Upper lobe of left lung (tissue), 6 donors: ENCODE results near the gene HSPB8. TPM values are rescaled to one million over a fixed set of nuclear protein-coding genes. Genes with fewer than 3 reads are reported as not detected.

Experiments used
- ATAC-seq, 2 donors: fragments of 200-7000 bp; cut with Tn5 transposase; one replicate each; pipeline ENCODE4 v1.9.1; 2022; ENCODE audit warnings: mild to moderate bottlenecking in 2 of 2, moderate library complexity in 2 of 2; ENCODE audit not compliant: low FRiP score in 2 of 2
- DNase-seq, 2 donors: peaks; one replicate each; pipeline ENCODE4 v3.0.0-alpha.2; 2019 to 2020
- H3K27ac ChIP-seq, 4 donors: fragments of 200-600 bp; sonication (generic); one replicate each; pipeline ENCODE4 v1.5.1; 2016 to 2019
- H3K27me3 ChIP-seq, 4 donors: fragments of 200-600 bp; sonication (generic); one replicate each; pipeline ENCODE4 v1.5.1; 2017 to 2019
- H3K36me3 ChIP-seq, 4 donors: fragments of 200-600 bp; sonication (generic); one replicate each; pipeline ENCODE4 v1.5.1; 2016 to 2019
- H3K4me1 ChIP-seq, 4 donors: fragments of 200-600 bp; sonication (generic); one replicate each; pipeline ENCODE4 v1.5.1; 2018 to 2019
- H3K4me3 ChIP-seq, 4 donors: fragments of 200-600 bp; sonication (generic); one replicate each; pipeline ENCODE4 v1.5.1; 2017 to 2019; ENCODE audit warnings: mild to moderate bottlenecking in 2 of 4, moderate library complexity in 1 of 4
- H3K9me3 ChIP-seq, 4 donors: fragments of 200-600 bp; sonication (generic); one replicate each; pipeline ENCODE4 v1.5.1; 2018 to 2019
- CTCF ChIP-seq, 6 experiments: fragments of 450-650 bp in 4 of 6; fragments of 200-600 bp in 2 of 6; sonication (generic) in 2 of 6; IDR thresholded peaks; one replicate each; pipeline ENCODE4 v1.5.1; 2016 to 2019; ENCODE audit warnings: antibody characterized with exemption in 6 of 6
- EP300 ChIP-seq, 4 donors: sonication (generic); formaldehyde crosslinking; IDR thresholded peaks; one replicate each; pipeline ENCODE4 v1.5.1; 2017; ENCODE audit warnings: antibody characterized with exemption in 4 of 4, control low read depth in 2 of 4
- POLR2A ChIP-seq, 4 donors: fragments of 450-650 bp; IDR thresholded peaks; one replicate each; pipeline ENCODE4 v1.5.1; 2016 to 2017; ENCODE audit warnings: antibody characterized with exemption in 4 of 4, mild to moderate bottlenecking in 2 of 4
- POLR2AphosphoS5 ChIP-seq, 2 donors: sonication (generic); formaldehyde crosslinking; IDR thresholded peaks; one replicate each; pipeline ENCODE4 v1.5.1; 2017; ENCODE audit warnings: antibody characterized with exemption in 2 of 2
- WGBS, 2 donors: methylation state at CpG; one replicate each; pipeline ENCODE4 v1.1.5; 2017 to 2018; 5-methylcytosine and 5-hydroxymethylcytosine counted together
- total RNA-seq, 6 donors: library from RNA; depleted of rRNA in 4 of 6; stranded (reverse); fragments of >200 nt in 4 of 6; gene quantifications; one replicate each; pipeline versions ENCODE4 v1.1.0 to v1.2.1, GENCODE V29; 2016 to 2021
- donor health status: DM: no; HTN: no; CAD: no; lungs with moderate emphysema.
- donor health status: DM: no; HTN: yes; CAD: no; lungs with severe emphysema.

The HSPB8 gene
- total RNA-seq, 6 donors from 2014 or later, result 15.7 to 59.9 (median 39.8) TPM

GRCh38 chr12:119176267-119177055 lies 2.3 kb upstream of the HSPB8 start:
- no peaks in the 10 kb centered on the region for H3K36me3 ChIP-seq
- H3K27ac ChIP-seq, result peak overlapping the region; percentile 42 to 93 (median 60)
- no peaks in the 10 kb centered on the region for H3K9me3 ChIP-seq
- no peaks in the 10 kb centered on the region for H3K27me3 ChIP-seq
- TF ChIP-seq CTCF (IDR thresholded peaks at IDR 0.05), result no peak
- peak; percentile 37 to 82 for TF ChIP-seq POLR2AphosphoS5 (IDR thresholded peaks at IDR 0.05)
- peak in 1 of 4 donors; percentile 29 for TF ChIP-seq POLR2A (IDR thresholded peaks at IDR 0.05)
- peak in 1 of 4 donors; percentile 51 for TF ChIP-seq EP300 (IDR thresholded peaks at IDR 0.05)
- WGBS, 2 donors, result 39 to 42% methylated on average over 17 to 21 of the region's 21 CpGs
- peak; percentile 68 to 76 for ATAC-seq
- peak overlapping the region in 3 of 4 donors; percentile 7 to 38 (median 30) for H3K4me3 ChIP-seq
- peaks cover 8 to 13% (median 12%) of the 10 kb centered on the region in 4 donors for H3K4me1 ChIP-seq
- DNase-seq, result peak; percentile 43 to 92

GRCh38 chr12:119177056-119177325 lies 1.7 kb upstream of the HSPB8 start:
- DNase-seq (no peak), ATAC-seq (no peak)
- H3K4me1 ChIP-seq, result peaks cover 10 to 17% (median 14%) of the 10 kb centered on the region in 4 donors
- no peak overlapping the region for H3K4me3 ChIP-seq
- peak overlapping the region in 2 of 4 donors; percentile 65 to 93 for H3K27ac ChIP-seq
- H3K27me3 ChIP-seq, result no peaks in the 10 kb centered on the region
- H3K36me3 ChIP-seq, result no peaks in the 10 kb centered on the region
- TF ChIP-seq POLR2AphosphoS5 (IDR thresholded peaks at IDR 0.05) (no peak), CTCF (IDR thresholded peaks at IDR 0.05) (no peak), POLR2A (IDR thresholded peaks at IDR 0.05) (no peak), EP300 (IDR thresholded peaks at IDR 0.05) (no peak)
- H3K9me3 ChIP-seq, result no peaks in the 10 kb centered on the region
- WGBS, 2 donors, result 90% methylated on average over 4 of the region's 4 CpGs

- DNase-seq (no peak), ATAC-seq (no peak)
- TF ChIP-seq POLR2AphosphoS5 (IDR thresholded peaks at IDR 0.05) (no peak), CTCF (IDR thresholded peaks at IDR 0.05) (no peak), EP300 (IDR thresholded peaks at IDR 0.05) (no peak), POLR2A (IDR thresholded peaks at IDR 0.05) (no peak)
- Histone ChIP-seq H3K27ac (peak overlapping the region; percentile 91 to 96 (median 94)), H3K4me1 (peaks cover 11 to 25% (median 20%) of the 10 kb centered on the region in 4 donors), H3K36me3 (no peaks in the 10 kb centered on the region), H3K9me3 (no peaks in the 10 kb centered on the region), H3K27me3 (no peaks in the 10 kb centered on the region), H3K4me3 (no peak overlapping the region)
- WGBS, 2 donors, result 90 to 91% methylated on average over 15 of the region's 15 CpGs
These were observed 879 bp upstream of the HSPB8 start for GRCh38 chr12:119177724-119178380.

GRCh38 chr12:119179335-119180021 lies 747 bp downstream of the HSPB8 start:
- Histone ChIP-seq H3K27ac (peak overlapping the region; percentile 91 to 96 (median 94)), H3K4me1 (peaks cover 26 to 41% (median 30%) of the 10 kb centered on the region in 4 donors), H3K27me3 (no peaks in the 10 kb centered on the region), H3K9me3 (no peaks in the 10 kb centered on the region), H3K4me3 (peak overlapping the region; percentile 55 to 67 (median 66)), H3K36me3 (no peaks in the 10 kb centered on the region)
- DNase-seq (peak; percentile 78 to 81), ATAC-seq (peak; percentile 17 to 70)
- WGBS, 2 donors, result 30 to 40% methylated on average over 16 to 17 of the region's 18 CpGs
- peak in 2 of 4 donors; percentile 44 to 56 for TF ChIP-seq POLR2A (IDR thresholded peaks at IDR 0.05)
- TF ChIP-seq EP300 (IDR thresholded peaks at IDR 0.05), result no peak
- peak in 1 of 2 donors; percentile 72 for TF ChIP-seq POLR2AphosphoS5 (IDR thresholded peaks at IDR 0.05)
- no peak for TF ChIP-seq CTCF (IDR thresholded peaks at IDR 0.05)
